Measurements from ENCODE around the gene PGR.

- TF ChIP-seq CTCF (IDR thresholded peaks at IDR 0.05 in 4 of 5, conservative IDR thresholded peaks at IDR 0.05 in 1 of 5) (no peak), POLR2A (IDR thresholded peaks at IDR 0.05) (no peak)
Observed at GRCh38 chr11:101053492-101053891, 76.1 kb downstream of the PGR start.

Measured in gastrocnemius medialis (tissue), 4 donors.